ENCODE measurements around the gene CAPN12. TPM values are rescaled to one million over a fixed set of nuclear protein-coding genes. Genes with fewer than 3 reads are reported as not detected.

The CAPN12 gene
- total RNA-seq, 2 experiments from 2014 or later = 1.6 to 2.0 TPM

DNA sequence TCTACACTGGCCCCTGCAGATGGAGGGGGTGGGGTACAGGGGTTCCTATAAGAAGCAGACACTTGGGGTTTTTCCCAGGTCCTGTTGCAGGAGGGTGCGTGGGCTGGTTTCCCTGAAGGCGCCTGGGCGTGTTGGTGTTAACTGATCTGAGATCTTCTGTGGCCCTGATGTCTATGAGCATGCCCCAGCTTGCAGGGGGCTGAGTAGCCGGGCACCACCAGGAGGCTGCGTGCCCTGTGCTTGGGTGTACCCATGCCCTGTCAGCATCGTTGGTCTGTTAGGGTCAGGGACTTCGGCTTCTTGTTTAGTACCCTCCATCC is 45.3 kb downstream of the CAPN12 start:
- Histone ChIP-seq H3K27ac (ENCODE audit: low read depth in 1 of 2, low read length in 2 of 2) (no peak overlapping the region), H3K27me3 (ENCODE audit: control insufficient read depth in 1 of 2, insufficient read depth in 2 of 2, low read length in 2 of 2) (no peaks in the 10 kb centered on the region), H3K36me3 (ENCODE audit: insufficient read depth, low read length) (peaks cover 47% of the 10 kb centered on the region), H3K9me3 (ENCODE audit: control insufficient read depth in 1 of 2, insufficient read depth in 1 of 2, low read length in 2 of 2) (no peaks in the 10 kb centered on the region), H3K4me3 (ENCODE audit: low read length) (no peak overlapping the region), H3K4me1 (ENCODE audit: insufficient read depth, low read length) (peaks cover 54% of the 10 kb centered on the region)
- CTCF ChIA-PET = no interaction called here
- intact Hi-C loops (cut with DNase I, micrococcal nuclease) = no loop called here
- ATAC-seq (ENCODE audit: poor library complexity) (no peak), DNase-seq (peak in 1 of 14 experiments; percentile 26)
- POLR2A ChIA-PET = no interaction called here
- Mint-ChIP-seq H3K9me3 (no peaks in the 10 kb centered on the region), H3K27ac (peak overlapping the region; percentile 36), H3K36me3 (ENCODE audit: low read depth) (peaks cover 16% of the 10 kb centered on the region), H3K4me1 (ENCODE audit: low read depth) (peaks cover 22% of the 10 kb centered on the region), H3K4me3 (no peak overlapping the region), H3K27me3 (no peaks in the 10 kb centered on the region)
- TF ChIP-seq, protein P1, sequence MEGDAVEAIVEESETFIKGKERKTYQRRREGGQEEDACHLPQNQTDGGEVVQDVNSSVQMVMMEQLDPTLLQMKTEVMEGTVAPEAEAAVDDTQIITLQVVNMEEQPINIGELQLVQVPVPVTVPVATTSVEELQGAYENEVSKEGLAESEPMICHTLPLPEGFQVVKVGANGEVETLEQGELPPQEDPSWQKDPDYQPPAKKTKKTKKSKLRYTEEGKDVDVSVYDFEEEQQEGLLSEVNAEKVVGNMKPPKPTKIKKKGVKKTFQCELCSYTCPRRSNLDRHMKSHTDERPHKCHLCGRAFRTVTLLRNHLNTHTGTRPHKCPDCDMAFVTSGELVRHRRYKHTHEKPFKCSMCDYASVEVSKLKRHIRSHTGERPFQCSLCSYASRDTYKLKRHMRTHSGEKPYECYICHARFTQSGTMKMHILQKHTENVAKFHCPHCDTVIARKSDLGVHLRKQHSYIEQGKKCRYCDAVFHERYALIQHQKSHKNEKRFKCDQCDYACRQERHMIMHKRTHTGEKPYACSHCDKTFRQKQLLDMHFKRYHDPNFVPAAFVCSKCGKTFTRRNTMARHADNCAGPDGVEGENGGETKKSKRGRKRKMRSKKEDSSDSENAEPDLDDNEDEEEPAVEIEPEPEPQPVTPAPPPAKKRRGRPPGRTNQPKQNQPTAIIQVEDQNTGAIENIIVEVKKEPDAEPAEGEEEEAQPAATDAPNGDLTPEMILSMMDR (IDR thresholded peaks at IDR 0.05) = no peak

DNA sequence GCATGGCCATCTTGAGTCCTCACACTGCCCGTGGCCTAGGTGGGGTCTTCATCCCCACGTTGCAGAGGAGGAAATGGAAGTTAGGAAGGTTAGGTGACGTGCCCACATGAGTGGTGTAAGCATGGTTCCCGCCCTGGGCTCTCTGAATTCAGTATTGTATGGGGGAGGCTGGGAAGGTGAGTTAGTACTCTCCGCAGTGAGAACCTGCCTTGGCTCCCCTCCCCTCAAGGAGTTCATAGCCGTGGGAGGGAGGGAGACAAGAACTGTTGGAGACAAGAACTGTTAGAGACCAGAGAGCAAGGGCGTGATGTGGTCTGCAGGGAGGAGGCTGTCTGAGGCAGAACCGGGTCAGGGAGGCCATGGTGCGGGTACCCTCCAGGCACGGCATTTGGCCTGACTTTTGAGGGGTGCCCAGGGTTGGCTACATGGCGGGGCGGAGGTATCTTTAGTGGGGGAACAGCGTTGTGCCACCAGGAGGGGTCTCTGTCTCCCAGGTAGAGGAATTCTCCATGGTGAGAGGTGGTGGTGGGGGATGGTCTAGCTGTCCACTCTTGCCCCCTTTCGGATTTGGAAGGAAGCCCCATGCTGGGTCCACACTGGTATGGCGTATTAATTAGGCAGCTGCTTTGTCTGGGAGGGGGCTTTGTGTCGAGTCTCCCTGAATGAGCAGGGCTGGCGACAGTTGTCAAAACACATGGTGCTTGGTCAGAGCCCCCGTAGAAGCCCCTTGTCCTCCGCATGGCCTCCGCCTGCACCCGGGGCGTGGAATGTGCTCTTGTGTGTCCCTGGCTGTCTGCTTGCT is 45.8 kb downstream of the CAPN12 start:
- intact Hi-C loops (cut with DNase I, micrococcal nuclease) = no loop called here
- Histone ChIP-seq H3K4me1 (ENCODE audit: insufficient read depth, low read length) (peaks cover 60% of the 10 kb centered on the region), H3K4me3 (ENCODE audit: low read length) (no peak overlapping the region), H3K27ac (ENCODE audit: low read depth in 1 of 2, low read length in 2 of 2) (no peak overlapping the region), H3K9me3 (ENCODE audit: control insufficient read depth in 1 of 2, insufficient read depth in 1 of 2, low read length in 2 of 2) (no peaks in the 10 kb centered on the region), H3K27me3 (ENCODE audit: control insufficient read depth in 1 of 2, insufficient read depth in 2 of 2, low read length in 2 of 2) (no peaks in the 10 kb centered on the region), H3K36me3 (ENCODE audit: insufficient read depth, low read length) (peaks cover 47% of the 10 kb centered on the region)
- Mint-ChIP-seq H3K27ac (peak overlapping the region; percentile 36), H3K4me3 (no peak overlapping the region), H3K27me3 (no peaks in the 10 kb centered on the region), H3K36me3 (ENCODE audit: low read depth) (peaks cover 10% of the 10 kb centered on the region), H3K4me1 (ENCODE audit: low read depth) (peaks cover 27% of the 10 kb centered on the region), H3K9me3 (no peaks in the 10 kb centered on the region)
- TF ChIP-seq, protein P1 (IDR thresholded peaks at IDR 0.05) = no peak
- POLR2A ChIA-PET = no interaction called here
- CTCF ChIA-PET = no interaction called here
- no peak for DNase-seq
- no peak for ATAC-seq (ENCODE audit: poor library complexity)

DNA sequence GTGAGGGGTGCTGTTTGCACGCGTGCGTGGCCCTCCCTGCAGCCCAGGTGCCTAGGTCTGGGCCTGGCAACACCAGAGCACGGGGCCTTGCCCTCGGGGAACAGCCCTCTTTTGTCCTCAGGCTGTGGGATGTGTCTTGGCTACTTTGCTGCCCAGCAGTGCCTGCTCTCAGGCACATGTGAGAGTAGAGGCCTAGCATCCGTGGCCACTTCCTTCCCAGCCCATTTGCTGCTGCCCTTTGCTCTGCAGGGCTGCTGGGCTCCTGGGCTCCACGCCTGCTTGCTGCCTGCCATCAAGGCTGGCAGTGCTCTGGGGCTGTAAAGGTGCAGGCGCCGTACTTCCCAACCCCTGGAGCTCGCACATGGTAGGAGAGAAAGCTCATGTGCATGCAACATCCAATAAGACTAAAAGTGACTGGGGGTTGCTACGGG is 46.6 kb downstream of the CAPN12 start:
- H3K4me3 Mint-ChIP-seq = no peak overlapping the region
- Histone ChIP-seq H3K4me3 (ENCODE audit: low read length) (no peak overlapping the region), H3K27ac (ENCODE audit: low read depth in 1 of 2, low read length in 2 of 2) (no peak overlapping the region), H3K27me3 (ENCODE audit: control insufficient read depth in 1 of 2, insufficient read depth in 2 of 2, low read length in 2 of 2) (no peaks in the 10 kb centered on the region), H3K36me3 (ENCODE audit: insufficient read depth, low read length) (peaks cover 45% of the 10 kb centered on the region), H3K9me3 (ENCODE audit: control insufficient read depth in 1 of 2, insufficient read depth in 1 of 2, low read length in 2 of 2) (no peaks in the 10 kb centered on the region), H3K4me1 (ENCODE audit: insufficient read depth, low read length) (peaks cover 65% of the 10 kb centered on the region)
- CTCF ChIA-PET = no interaction called here
- H3K27ac Mint-ChIP-seq = no peak overlapping the region
- H3K4me1 Mint-ChIP-seq (ENCODE audit: low read depth) = peaks cover 35% of the 10 kb centered on the region
- TF ChIP-seq, protein P1 (IDR thresholded peaks at IDR 0.05) = no peak
- H3K9me3 Mint-ChIP-seq = no peaks in the 10 kb centered on the region
- peaks cover 9% of the 10 kb centered on the region for H3K36me3 Mint-ChIP-seq (ENCODE audit: low read depth)
- no peak for DNase-seq
- intact Hi-C loops (cut with DNase I, micrococcal nuclease) = no loop called here
- H3K27me3 Mint-ChIP-seq = no peaks in the 10 kb centered on the region
- no peak for ATAC-seq (ENCODE audit: poor library complexity)
- POLR2A ChIA-PET = no interaction called here
